ENCODE data around the gene WDR73.

- TF ChIP-seq CTCF (IDR thresholded peaks at IDR 0.05) (no peak), POLR2A (IDR thresholded peaks at IDR 0.05) (no peak)
Measured at GRCh38 chr15:84608707-84609284, 45.3 kb downstream of the WDR73 start.
